ENCODE measurements around the gene SI. TPM values are rescaled to one million over a fixed set of nuclear protein-coding genes. Genes with fewer than 3 reads are reported as not detected.

The SI gene
- total and polyA plus RNA-seq, 2 of the 4 experiments (the other 2 are of a cell fraction): not detected

GRCh38 chr3:164962610-164963009 is 115.7 kb downstream of the SI start:
- H2BK20ac ChIP-seq (ENCODE audit: low read depth, low read length): no peak overlapping the region
- H3K56ac ChIP-seq (ENCODE audit: extremely low read depth, insufficient read depth, low read length): no peak overlapping the region
- no peaks in the 10 kb centered on the region for H3K36me3 ChIP-seq (ENCODE audit: control insufficient read depth, insufficient read depth, low read length)
- no TSS peak for BruUV-seq (replicated peaks)
- H2BK15ac ChIP-seq (ENCODE audit: low read depth, low read length): no peak overlapping the region
- TF ChIP-seq ELK1 (IDR thresholded peaks at IDR 0.05; ENCODE audit: borderline replicate concordance, low read depth, low read length): no peak
- no peak for TF ChIP-seq RFX5 (IDR thresholded peaks at IDR 0.05; ENCODE audit: low read depth, low read length)
- no peak for TF ChIP-seq BHLHE40 (IDR thresholded peaks at IDR 0.05; ENCODE audit: low read depth, low read length)
- TF ChIP-seq CEBPB (IDR thresholded peaks at IDR 0.05; ENCODE audit: low read depth, low read length): no peak
- TF ChIP-seq, protein P1, sequence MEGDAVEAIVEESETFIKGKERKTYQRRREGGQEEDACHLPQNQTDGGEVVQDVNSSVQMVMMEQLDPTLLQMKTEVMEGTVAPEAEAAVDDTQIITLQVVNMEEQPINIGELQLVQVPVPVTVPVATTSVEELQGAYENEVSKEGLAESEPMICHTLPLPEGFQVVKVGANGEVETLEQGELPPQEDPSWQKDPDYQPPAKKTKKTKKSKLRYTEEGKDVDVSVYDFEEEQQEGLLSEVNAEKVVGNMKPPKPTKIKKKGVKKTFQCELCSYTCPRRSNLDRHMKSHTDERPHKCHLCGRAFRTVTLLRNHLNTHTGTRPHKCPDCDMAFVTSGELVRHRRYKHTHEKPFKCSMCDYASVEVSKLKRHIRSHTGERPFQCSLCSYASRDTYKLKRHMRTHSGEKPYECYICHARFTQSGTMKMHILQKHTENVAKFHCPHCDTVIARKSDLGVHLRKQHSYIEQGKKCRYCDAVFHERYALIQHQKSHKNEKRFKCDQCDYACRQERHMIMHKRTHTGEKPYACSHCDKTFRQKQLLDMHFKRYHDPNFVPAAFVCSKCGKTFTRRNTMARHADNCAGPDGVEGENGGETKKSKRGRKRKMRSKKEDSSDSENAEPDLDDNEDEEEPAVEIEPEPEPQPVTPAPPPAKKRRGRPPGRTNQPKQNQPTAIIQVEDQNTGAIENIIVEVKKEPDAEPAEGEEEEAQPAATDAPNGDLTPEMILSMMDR (conservative IDR thresholded peaks at IDR 0.05; ENCODE audit: low read depth, low read length): no peak
- TF ChIP-seq CHD1 (IDR thresholded peaks at IDR 0.05; ENCODE audit: low read depth, low read length): no peak
- TF ChIP-seq FOS (IDR thresholded peaks at IDR 0.05; ENCODE audit: low read depth, low read length): no peak
- no peak for TF ChIP-seq POLR2A (IDR thresholded peaks at IDR 0.05; ENCODE audit: low read depth, low read length)
- no peak for TF ChIP-seq SMC3 (IDR thresholded peaks at IDR 0.05; ENCODE audit: low read depth, low read length)
- TF ChIP-seq RCOR1 (IDR thresholded peaks at IDR 0.05; ENCODE audit: insufficient replicate concordance, low read length): no peak
- TF ChIP-seq RAD21 (IDR thresholded peaks at IDR 0.05; ENCODE audit: low read length): no peak
- no peak for TF ChIP-seq MXI1 (IDR thresholded peaks at IDR 0.05; ENCODE audit: borderline replicate concordance, low read depth, low read length)
- no peak for TF ChIP-seq MAZ (IDR thresholded peaks at IDR 0.05; ENCODE audit: borderline replicate concordance, low read depth, low read length)
- TF ChIP-seq MAFK (IDR thresholded peaks at IDR 0.05; ENCODE audit: low read depth, low read length): no peak
- no peak for TF ChIP-seq NFE2L2 (IDR thresholded peaks at IDR 0.05; ENCODE audit: low read depth, low read length)
- TF ChIP-seq, protein P2, sequence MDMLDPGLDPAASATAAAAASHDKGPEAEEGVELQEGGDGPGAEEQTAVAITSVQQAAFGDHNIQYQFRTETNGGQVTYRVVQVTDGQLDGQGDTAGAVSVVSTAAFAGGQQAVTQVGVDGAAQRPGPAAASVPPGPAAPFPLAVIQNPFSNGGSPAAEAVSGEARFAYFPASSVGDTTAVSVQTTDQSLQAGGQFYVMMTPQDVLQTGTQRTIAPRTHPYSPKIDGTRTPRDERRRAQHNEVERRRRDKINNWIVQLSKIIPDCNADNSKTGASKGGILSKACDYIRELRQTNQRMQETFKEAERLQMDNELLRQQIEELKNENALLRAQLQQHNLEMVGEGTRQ (IDR thresholded peaks at IDR 0.05; ENCODE audit: low read depth, low read length): no peak
- CTCF ChIA-PET: no interaction called here
- H3K9ac ChIP-seq (ENCODE audit: low read depth, low read length): no peak overlapping the region
- H2AFZ ChIP-seq (replicated peaks; ENCODE audit: low read length, poor library complexity): no peak overlapping the region
- intact Hi-C loops (cut with micrococcal nuclease): no loop called here
- no peaks in the 10 kb centered on the region for H3K27me3 ChIP-seq (ENCODE audit: control insufficient read depth, insufficient read depth, low read length)
- H3K9me1 ChIP-seq (ENCODE audit: insufficient read depth, low read length): no peaks in the 10 kb centered on the region
- no peaks in the 10 kb centered on the region for H4K20me1 ChIP-seq (ENCODE audit: insufficient read depth, low read length)
- H2BK5ac ChIP-seq (ENCODE audit: low read depth, low read length, poor library complexity, severe bottlenecking): no peak overlapping the region
- no peak overlapping the region for H3K14ac ChIP-seq (replicated peaks; ENCODE audit: low read depth, low read length)
- ATAC-seq (ENCODE audit: low read depth): no peak
- no peak overlapping the region for H3K18ac ChIP-seq (ENCODE audit: low read depth, low read length)
- H3K4me1 ChIP-seq (ENCODE audit: control insufficient read depth, insufficient read depth, low read length): no peaks in the 10 kb centered on the region
- H2AK9ac ChIP-seq (replicated peaks; ENCODE audit: low read depth, low read length, poor library complexity): no peak overlapping the region
- no peak overlapping the region for H3K27ac ChIP-seq (ENCODE audit: insufficient read depth, low read length)
- no peak overlapping the region for H4K91ac ChIP-seq (ENCODE audit: insufficient read depth, low read depth, low read length)
- no peak overlapping the region for H4K5ac ChIP-seq (ENCODE audit: low read depth, low read length)
- H3K23ac ChIP-seq (ENCODE audit: low read depth, low read length): no peak overlapping the region
- DNase-seq: no peak
- no peak overlapping the region for H4K8ac ChIP-seq (ENCODE audit: low read depth in 2 of 2, low read length in 2 of 2)
- H3K4ac ChIP-seq (ENCODE audit: low read depth, low read length): no peak overlapping the region
- no peak overlapping the region for H2BK120ac ChIP-seq (ENCODE audit: low read depth, low read length)
- 15% methylated on average over 2 of the region's 6 CpGs; no CpG with 5 or more reads in 1 of the 2 experiments for WGBS, 2 experiments (ENCODE audit: extremely low coverage in 2 of 2, insufficient read length in 1 of 2)
- H3K79me1 ChIP-seq (ENCODE audit: low read depth in 1 of 2, low read length in 2 of 2): no peaks in the 10 kb centered on the region
- dilution Hi-C loops (cut with HindIII; ENCODE audit: low sequenced_read_pairs, unreplicated experiment): no loop called here
- H3K9me3 ChIP-seq (ENCODE audit: control insufficient read depth, insufficient read depth, low read length): 0 out of 2 replicates have a peak, but pooled peaks cover 1% of the 10 kb centered on the region
- in situ Hi-C loops (cut with MboI; ENCODE audit: low sequenced_read_pairs): no loop called here
- H3K4me3 ChIP-seq (ENCODE audit: insufficient read depth, low read depth, low read length): no peak overlapping the region
- H3K4me2 ChIP-seq (ENCODE audit: low read depth, low read length): no peak overlapping the region
- POLR2A ChIA-PET (ENCODE audit: unreplicated experiment): no interaction called here
- H2AK5ac ChIP-seq (ENCODE audit: low read depth, low read length): no peak overlapping the region

Data from IMR-90 (cell line).